ENCODE data around the gene GNB5.
A peak's percentile ranks its signal among the peaks of the same experiment; 100 is the strongest.

GNB5 gene

GRCh38 chr15:52150871-52151270 lies 40.3 kb downstream of the GNB5 start:
- Mint-ChIP-seq H3K27me3 (no peaks in the 10 kb centered on the region), H3K4me3 (no peak overlapping the region), H3K9me3 (no peaks in the 10 kb centered on the region), H3K36me3 (ENCODE audit: low read depth) (peaks cover 14% of the 10 kb centered on the region), H3K27ac (no peak overlapping the region), H3K4me1 (no peaks in the 10 kb centered on the region)
- DNase-seq, result no peak
- no peak for ATAC-seq

DNA sequence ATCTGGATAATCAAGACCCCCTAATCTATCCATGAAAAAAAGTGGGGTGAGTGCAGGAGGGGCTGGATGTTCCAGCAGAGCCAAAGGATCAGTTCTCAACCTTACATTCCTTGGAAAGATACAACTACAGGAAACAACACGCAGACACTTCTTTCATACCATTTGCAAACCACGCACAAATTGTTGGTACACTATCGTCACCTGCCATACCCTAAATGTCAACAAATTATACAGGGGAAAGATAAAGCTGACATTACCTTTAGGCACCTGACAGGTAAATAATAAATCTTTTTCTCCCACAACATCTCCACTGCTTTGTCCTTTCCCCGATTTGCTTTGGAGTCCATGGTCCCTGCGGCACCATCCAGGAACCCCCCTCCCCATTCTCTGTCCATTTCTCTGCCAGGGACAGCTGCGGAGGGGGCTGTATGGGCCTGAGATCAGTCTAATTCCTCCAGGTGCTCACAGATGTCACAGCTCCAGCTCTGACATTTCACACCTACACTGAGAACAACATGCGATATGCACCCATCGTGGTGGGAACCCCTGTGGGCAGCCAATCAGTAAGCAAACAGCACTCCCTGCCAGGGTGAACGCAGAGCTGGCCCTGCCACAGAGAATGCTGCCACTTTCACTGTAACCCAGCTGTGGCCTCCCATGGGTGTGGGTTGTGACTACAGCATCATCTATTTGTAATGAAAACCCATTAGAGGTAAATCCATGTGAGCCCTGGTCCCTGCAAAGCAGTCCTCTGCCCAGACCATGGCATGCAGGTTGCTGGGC lies 41.0 kb downstream of the GNB5 start:
- H3K4me3 Mint-ChIP-seq, result no peak overlapping the region
- no peak for DNase-seq
- peaks cover 14% of the 10 kb centered on the region for H3K36me3 Mint-ChIP-seq (ENCODE audit: low read depth)
- H3K4me1 Mint-ChIP-seq, result no peaks in the 10 kb centered on the region
- no peaks in the 10 kb centered on the region for H3K27me3 Mint-ChIP-seq
- ATAC-seq, result no peak
- no peak overlapping the region for H3K27ac Mint-ChIP-seq
- H3K9me3 Mint-ChIP-seq, result no peaks in the 10 kb centered on the region

- DNase-seq (no peak), ATAC-seq (no peak)
- H3K4me3 Mint-ChIP-seq, result no peak overlapping the region
- no peaks in the 10 kb centered on the region for H3K9me3 Mint-ChIP-seq
- no peak overlapping the region for H3K27ac Mint-ChIP-seq
- H3K4me1 Mint-ChIP-seq, result no peaks in the 10 kb centered on the region
- H3K36me3 Mint-ChIP-seq (ENCODE audit: low read depth), result peaks cover 18% of the 10 kb centered on the region
- no peaks in the 10 kb centered on the region for H3K27me3 Mint-ChIP-seq
Observed at GRCh38 chr15:52148403-52148802, 42.8 kb downstream of the GNB5 start.

- no peaks in the 10 kb centered on the region for H3K4me1 Mint-ChIP-seq
- DNase-seq (no peak), ATAC-seq (no peak)
- no peak overlapping the region for H3K4me3 Mint-ChIP-seq
- H3K27me3 Mint-ChIP-seq, result no peaks in the 10 kb centered on the region
- H3K9me3 Mint-ChIP-seq, result no peaks in the 10 kb centered on the region
- peaks cover 15% of the 10 kb centered on the region for H3K36me3 Mint-ChIP-seq (ENCODE audit: low read depth)
- no peak overlapping the region for H3K27ac Mint-ChIP-seq
Observed at GRCh38 chr15:52146776-52147175, 44.4 kb downstream of the GNB5 start.

DNA sequence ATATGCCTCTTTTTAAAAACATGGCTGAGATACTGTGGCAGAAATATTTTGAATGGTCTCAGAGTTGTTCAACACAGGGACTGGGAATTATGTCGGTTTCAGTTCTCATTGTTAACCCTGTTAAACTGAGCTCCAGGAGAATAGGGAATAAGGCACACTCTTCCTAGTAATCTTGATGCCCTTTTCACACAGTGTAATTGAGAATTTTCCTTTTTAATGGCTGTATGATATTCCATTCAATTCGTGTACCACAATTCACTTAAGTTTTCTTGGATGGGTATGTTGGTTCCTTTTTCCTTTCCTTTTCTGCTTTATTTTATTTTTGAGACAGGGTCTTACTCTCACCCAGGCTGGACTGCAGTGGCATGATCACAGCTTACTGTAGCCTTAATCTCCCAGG lies 44.9 kb downstream of the GNB5 start:
- no peaks in the 10 kb centered on the region for H3K4me1 Mint-ChIP-seq
- H3K27ac Mint-ChIP-seq, result no peak overlapping the region
- peaks cover 15% of the 10 kb centered on the region for H3K36me3 Mint-ChIP-seq (ENCODE audit: low read depth)
- no peak for ATAC-seq
- H3K27me3 Mint-ChIP-seq, result no peaks in the 10 kb centered on the region
- H3K9me3 Mint-ChIP-seq, result no peaks in the 10 kb centered on the region
- H3K4me3 Mint-ChIP-seq, result no peak overlapping the region
- no peak for DNase-seq

DNA sequence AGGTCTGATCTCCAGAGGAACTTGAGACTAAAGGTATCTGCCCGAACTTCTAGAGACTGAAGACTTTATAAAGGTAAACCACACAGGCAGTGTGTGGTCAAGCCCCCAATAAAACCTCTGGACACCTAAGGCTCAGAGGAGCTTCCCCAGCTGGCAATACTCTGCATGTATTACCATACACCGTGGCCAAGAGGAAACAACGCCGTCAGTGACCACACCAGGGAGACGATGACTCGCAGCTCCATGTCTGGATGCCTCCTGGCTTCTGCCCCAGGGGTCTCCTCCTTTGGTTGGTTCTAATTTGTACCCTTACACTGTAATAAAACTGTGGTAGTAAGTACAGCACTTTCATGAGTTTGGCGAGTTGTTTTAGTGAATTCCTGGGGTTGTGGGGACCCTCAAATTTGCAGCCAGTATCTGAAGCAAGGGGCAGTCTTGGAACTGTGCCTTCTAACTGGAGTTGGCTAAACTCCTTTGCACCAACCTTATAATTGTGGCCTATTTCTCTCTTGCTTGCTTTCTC lies 46.5 kb downstream of the GNB5 start:
- Mint-ChIP-seq H3K36me3 (ENCODE audit: low read depth) (peaks cover 15% of the 10 kb centered on the region), H3K27me3 (no peaks in the 10 kb centered on the region), H3K9me3 (no peaks in the 10 kb centered on the region), H3K4me1 (no peaks in the 10 kb centered on the region), H3K4me3 (no peak overlapping the region), H3K27ac (no peak overlapping the region)
- ATAC-seq, result no peak
- DNase-seq, result no peak

GRCh38 chr15:52143873-52144272 lies 47.3 kb downstream of the GNB5 start:
- Mint-ChIP-seq H3K9me3 (no peaks in the 10 kb centered on the region), H3K27me3 (no peaks in the 10 kb centered on the region), H3K36me3 (ENCODE audit: low read depth) (peaks cover 15% of the 10 kb centered on the region), H3K4me1 (no peaks in the 10 kb centered on the region), H3K27ac (no peak overlapping the region), H3K4me3 (no peak overlapping the region)
- DNase-seq (no peak), ATAC-seq (no peak)

DNA sequence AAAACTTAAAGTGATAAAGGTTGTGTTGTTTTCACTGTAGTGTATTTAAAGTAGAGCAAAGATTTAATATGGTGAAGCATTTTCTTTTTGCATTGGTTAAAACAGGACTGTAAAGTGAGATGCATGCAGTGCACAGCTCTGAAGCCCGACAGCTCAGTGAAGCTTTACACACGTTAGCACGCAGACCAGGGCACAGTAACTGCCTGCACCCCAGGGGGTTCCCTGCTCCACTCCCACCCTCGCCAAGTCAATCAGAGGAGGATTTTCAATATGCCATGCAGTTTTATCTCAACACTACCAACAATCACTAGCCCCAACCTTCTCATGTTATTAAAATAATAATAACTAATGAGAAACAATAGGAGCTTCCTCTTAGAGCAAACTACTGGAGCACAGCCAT lies 50.5 kb downstream of the GNB5 start:
- ATAC-seq (no peak), DNase-seq (no peak)
- Mint-ChIP-seq H3K27ac (no peak overlapping the region), H3K27me3 (no peaks in the 10 kb centered on the region), H3K4me3 (no peak overlapping the region), H3K9me3 (no peaks in the 10 kb centered on the region), H3K36me3 (ENCODE audit: low read depth) (peaks cover 6% of the 10 kb centered on the region), H3K4me1 (peaks cover 14% of the 10 kb centered on the region)

DNA sequence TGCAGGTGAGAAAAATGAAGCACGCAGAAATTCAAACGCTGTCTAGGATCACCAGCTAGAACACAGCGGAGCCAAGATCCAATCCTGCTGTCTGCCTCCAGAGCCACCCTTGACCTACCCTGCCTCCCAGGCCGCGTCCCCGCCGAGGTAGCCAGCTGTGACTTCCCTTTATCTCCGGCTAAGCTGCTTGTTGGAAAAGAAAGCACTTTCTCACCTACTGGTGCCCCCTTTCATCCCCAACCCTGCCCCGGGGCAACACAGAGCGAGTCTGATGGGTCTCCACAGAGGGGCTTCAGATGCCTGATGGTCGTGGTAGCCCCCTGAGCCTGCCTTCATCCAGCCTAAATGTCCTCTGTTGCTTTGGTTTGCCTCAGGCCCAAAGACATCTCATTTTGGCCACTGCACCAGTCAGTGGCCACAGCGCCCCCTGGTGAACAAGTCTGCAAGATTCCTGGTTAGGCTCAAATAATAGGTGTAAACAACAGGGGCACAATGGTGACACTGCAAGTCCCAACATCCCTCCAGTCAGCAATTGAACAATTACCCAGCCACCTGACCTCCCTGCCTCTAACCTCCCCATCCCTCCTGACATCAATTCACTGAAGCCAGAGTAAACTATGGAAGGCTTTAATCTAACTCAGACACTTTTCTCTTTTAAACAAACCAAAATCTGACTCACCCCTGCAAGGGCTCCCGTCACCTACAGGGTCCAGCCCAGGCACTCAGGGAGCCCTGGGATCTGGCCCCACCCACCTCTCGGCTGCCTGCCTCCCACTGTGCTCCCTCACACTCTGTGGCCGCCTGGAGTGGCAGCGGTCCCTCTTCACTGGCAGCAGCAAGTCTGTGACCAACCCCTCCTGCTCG lies 51.4 kb downstream of the GNB5 start:
- H3K27ac Mint-ChIP-seq, result no peak overlapping the region
- DNase-seq, result peak; percentile 81
- no peaks in the 10 kb centered on the region for H3K27me3 Mint-ChIP-seq
- H3K4me1 Mint-ChIP-seq, result peaks cover 16% of the 10 kb centered on the region
- H3K4me3 Mint-ChIP-seq, result no peak overlapping the region
- no peaks in the 10 kb centered on the region for H3K9me3 Mint-ChIP-seq
- peak; percentile 35 for ATAC-seq
- H3K36me3 Mint-ChIP-seq (ENCODE audit: low read depth), result peaks cover 6% of the 10 kb centered on the region

- Mint-ChIP-seq H3K36me3 (ENCODE audit: low read depth) (peaks cover 2% of the 10 kb centered on the region), H3K4me1 (peaks cover 16% of the 10 kb centered on the region), H3K4me3 (no peak overlapping the region), H3K27me3 (no peaks in the 10 kb centered on the region), H3K27ac (no peak overlapping the region), H3K9me3 (no peaks in the 10 kb centered on the region)
- ATAC-seq, result no peak
- no peak for DNase-seq
Observed at GRCh38 chr15:52137432-52138357, 53.5 kb downstream of the GNB5 start.

- ATAC-seq, result no peak
- Mint-ChIP-seq H3K9me3 (no peaks in the 10 kb centered on the region), H3K4me3 (no peak overlapping the region), H3K36me3 (ENCODE audit: low read depth) (peaks cover 2% of the 10 kb centered on the region), H3K27ac (no peak overlapping the region), H3K4me1 (peaks cover 16% of the 10 kb centered on the region), H3K27me3 (no peaks in the 10 kb centered on the region)
- DNase-seq, result no peak
Observed at GRCh38 chr15:52136442-52136980, 54.7 kb downstream of the GNB5 start.

GRCh38 chr15:52134502-52135144 lies 56.6 kb downstream of the GNB5 start:
- Mint-ChIP-seq H3K27me3 (no peaks in the 10 kb centered on the region), H3K4me3 (no peak overlapping the region), H3K9me3 (no peaks in the 10 kb centered on the region), H3K27ac (no peak overlapping the region), H3K36me3 (ENCODE audit: low read depth) (peaks cover 3% of the 10 kb centered on the region), H3K4me1 (peaks cover 16% of the 10 kb centered on the region)
- DNase-seq (no peak), ATAC-seq (no peak)

GRCh38 chr15:52133510-52134220 lies 57.5 kb downstream of the GNB5 start:
- Mint-ChIP-seq H3K4me1 (peaks cover 16% of the 10 kb centered on the region), H3K36me3 (ENCODE audit: low read depth) (peaks cover 3% of the 10 kb centered on the region), H3K27ac (no peak overlapping the region), H3K4me3 (no peak overlapping the region), H3K27me3 (no peaks in the 10 kb centered on the region), H3K9me3 (no peaks in the 10 kb centered on the region)
- ATAC-seq, result no peak
- no peak for DNase-seq
